DND-41 (cell line): ENCODE results near the gene CD151.

Experiments used
- EZH2 ChIP-seq: IDR thresholded peaks from 3 replicates; pipeline ENCODE4 v1.6.1; 2012; ENCODE audit warnings: borderline replicate concordance, low read depth, mild to moderate bottlenecking, moderate library complexity, low read length, inconsistent platforms; ENCODE audit not compliant: severe bottlenecking
- TF ChIP-seq, protein P1 (sequence below): IDR thresholded peaks from 2 replicates; pipeline ENCODE4 v1.5.1; 2012; ENCODE audit warnings: borderline replicate concordance, low read length, moderate library complexity, mild to moderate bottlenecking; ENCODE audit not compliant: poor library complexity, severe bottlenecking; ENCODE audit errors: extremely low read depth

- TF ChIP-seq, protein P1, sequence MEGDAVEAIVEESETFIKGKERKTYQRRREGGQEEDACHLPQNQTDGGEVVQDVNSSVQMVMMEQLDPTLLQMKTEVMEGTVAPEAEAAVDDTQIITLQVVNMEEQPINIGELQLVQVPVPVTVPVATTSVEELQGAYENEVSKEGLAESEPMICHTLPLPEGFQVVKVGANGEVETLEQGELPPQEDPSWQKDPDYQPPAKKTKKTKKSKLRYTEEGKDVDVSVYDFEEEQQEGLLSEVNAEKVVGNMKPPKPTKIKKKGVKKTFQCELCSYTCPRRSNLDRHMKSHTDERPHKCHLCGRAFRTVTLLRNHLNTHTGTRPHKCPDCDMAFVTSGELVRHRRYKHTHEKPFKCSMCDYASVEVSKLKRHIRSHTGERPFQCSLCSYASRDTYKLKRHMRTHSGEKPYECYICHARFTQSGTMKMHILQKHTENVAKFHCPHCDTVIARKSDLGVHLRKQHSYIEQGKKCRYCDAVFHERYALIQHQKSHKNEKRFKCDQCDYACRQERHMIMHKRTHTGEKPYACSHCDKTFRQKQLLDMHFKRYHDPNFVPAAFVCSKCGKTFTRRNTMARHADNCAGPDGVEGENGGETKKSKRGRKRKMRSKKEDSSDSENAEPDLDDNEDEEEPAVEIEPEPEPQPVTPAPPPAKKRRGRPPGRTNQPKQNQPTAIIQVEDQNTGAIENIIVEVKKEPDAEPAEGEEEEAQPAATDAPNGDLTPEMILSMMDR: peak; percentile 28
- TF ChIP-seq EZH2: no peak
Observed at GRCh38 chr11:819129-819931, 13.4 kb upstream of the CD151 start.
